ENCODE results near the gene CYB561D2.

GRCh38 chr3:50365080-50365841 is 14.6 kb downstream of the CYB561D2 start:
- TF ChIP-seq CTCF (IDR thresholded peaks at IDR 0.05), result no peak
- TF ChIP-seq POLR2A (IDR thresholded peaks at IDR 0.05), result no peak

All from testis (tissue), 2 donors.